HG03457 (cell line): Measurements from ENCODE around the gene STARD6.
"Not testable (repeated sequence)": the region's sequence is repeated elsewhere in the genome, so short reads cannot be mapped to it uniquely, and the experiment has no call there.

ENCODE experiments used
- ATAC-seq: cut with Tn5 transposase; IDR thresholded peaks from one replicate; pipeline ENCODE4 v1.9.1; 2021; ENCODE audit warnings: moderate number of reproducible peaks; ENCODE audit not compliant: unreplicated experiment

The STARD6 gene

GRCh38 chr18:54357660-54358494 lies at the start of gene STARD6, which contains the start of gene C18orf54:
Gene STARD6, minus strand, starts transcription at chr18:54357858. Its CDS starts 3,285 bp downstream, at chr18:54354573.
Gene C18orf54, plus strand, starts transcription at chr18:54357906. Its CDS starts 2,667 bp downstream, at chr18:54360573.
- peak; percentile 91 for ATAC-seq

- ATAC-seq, result no peak
These were observed 47.6 kb upstream of the STARD6 start for GRCh38 chr18:54405290-54405689.

GRCh38 chr18:54396760-54397159 lies 39.1 kb upstream of the STARD6 start:
- no peak for ATAC-seq

- ATAC-seq, result no peak
These were observed 36.1 kb upstream of the STARD6 start for GRCh38 chr18:54393648-54394294.

- peak; percentile 66 for ATAC-seq
These were observed 34.9 kb upstream of the STARD6 start for GRCh38 chr18:54392543-54393023.

- ATAC-seq, result no peak
These were observed 33.2 kb upstream of the STARD6 start for GRCh38 chr18:54390838-54391237.

GRCh38 chr18:54389143-54389505 lies 31.5 kb upstream of the STARD6 start:
- no peak for ATAC-seq

GRCh38 chr18:54388203-54389142 lies 30.8 kb upstream of the STARD6 start:
- ATAC-seq, result peak; percentile 96

- ATAC-seq, result no peak
These were observed 30.0 kb upstream of the STARD6 start for GRCh38 chr18:54387631-54388030.

- ATAC-seq, result not testable (repeated sequence)
These were observed 29.3 kb upstream of the STARD6 start for GRCh38 chr18:54386800-54387495.

GRCh38 chr18:54386043-54386442 lies 28.4 kb upstream of the STARD6 start:
- ATAC-seq, result no peak

- no peak for ATAC-seq
These were observed 25.1 kb upstream of the STARD6 start for GRCh38 chr18:54382733-54383252.

- no peak for ATAC-seq
These were observed 24.4 kb upstream of the STARD6 start for GRCh38 chr18:54382076-54382475.

GRCh38 chr18:54381640-54382039 lies 24.0 kb upstream of the STARD6 start:
- ATAC-seq, result no peak

GRCh38 chr18:54378057-54378456 lies 20.4 kb upstream of the STARD6 start:
- ATAC-seq, result no peak

- no peak for ATAC-seq
These were observed 2.7 kb upstream of the STARD6 start for GRCh38 chr18:54360406-54360805.

- ATAC-seq, result no peak
These were observed 1.6 kb upstream of the STARD6 start for GRCh38 chr18:54359233-54359632.

GRCh38 chr18:54358495-54359040 lies 910 bp upstream of the STARD6 start:
- no peak for ATAC-seq

GRCh38 chr18:54357082-54357659 lies 487 bp downstream of the STARD6 start:
- no peak for ATAC-seq
